Fibroblast of pulmonary artery (primary cell): ENCODE data around the gene RBP3.

Source experiments
- DNase-seq: peaks from one replicate; pipeline ENCODE4 v3.0.0-alpha.2; 2010; ENCODE audit warnings: low read depth
- H3K4me3 ChIP-seq: replicated peaks from 2 replicates; pipeline ENCODE4 v1.5.1; 2011; ENCODE audit warnings: low read depth, mild to moderate bottlenecking, control low read depth, low read length, moderate library complexity
- TF ChIP-seq, protein P1 (sequence below): IDR thresholded peaks from 2 replicates; pipeline ENCODE4 v1.5.1; 2011; ENCODE audit warnings: mild to moderate bottlenecking, control low read depth, low read length, inconsistent platforms; ENCODE audit errors: missing control alignments

RBP3 gene

DNA sequence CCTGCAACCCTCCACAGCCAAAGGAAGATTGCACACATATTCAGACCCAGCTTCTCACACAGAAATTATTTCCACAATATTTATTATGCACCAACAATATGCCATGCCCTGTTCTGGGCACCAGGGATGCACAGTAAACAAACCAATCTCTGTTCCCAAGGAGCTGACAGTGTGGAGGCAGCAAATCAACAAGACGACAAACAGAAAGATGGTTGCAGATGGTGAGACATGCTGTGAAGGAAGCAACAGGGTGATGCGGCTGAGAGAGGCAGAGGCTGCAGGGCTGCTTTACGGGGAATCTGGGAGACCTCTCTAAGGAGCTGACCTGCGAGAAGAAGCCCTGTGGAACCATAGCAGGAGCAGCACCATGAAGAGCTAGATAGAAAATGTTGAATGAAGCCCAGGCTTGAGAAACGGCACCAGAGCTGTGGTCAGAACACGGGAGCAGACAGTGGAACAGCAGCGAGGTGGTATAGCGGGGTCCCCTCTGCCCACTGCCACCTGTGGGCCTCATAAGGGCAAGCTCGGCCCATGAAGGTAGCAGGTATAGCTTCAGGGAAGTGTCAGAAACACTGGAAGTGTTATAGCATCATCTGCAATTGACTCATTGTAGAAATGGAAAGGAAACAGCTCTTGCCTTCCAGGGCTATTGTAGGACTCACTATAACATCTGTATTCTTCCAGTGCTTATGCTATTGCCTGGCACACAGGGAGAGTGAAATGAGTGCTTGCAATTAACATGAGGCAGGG, 17.4 kb downstream of the RBP3 start:
- TF ChIP-seq, protein P1, sequence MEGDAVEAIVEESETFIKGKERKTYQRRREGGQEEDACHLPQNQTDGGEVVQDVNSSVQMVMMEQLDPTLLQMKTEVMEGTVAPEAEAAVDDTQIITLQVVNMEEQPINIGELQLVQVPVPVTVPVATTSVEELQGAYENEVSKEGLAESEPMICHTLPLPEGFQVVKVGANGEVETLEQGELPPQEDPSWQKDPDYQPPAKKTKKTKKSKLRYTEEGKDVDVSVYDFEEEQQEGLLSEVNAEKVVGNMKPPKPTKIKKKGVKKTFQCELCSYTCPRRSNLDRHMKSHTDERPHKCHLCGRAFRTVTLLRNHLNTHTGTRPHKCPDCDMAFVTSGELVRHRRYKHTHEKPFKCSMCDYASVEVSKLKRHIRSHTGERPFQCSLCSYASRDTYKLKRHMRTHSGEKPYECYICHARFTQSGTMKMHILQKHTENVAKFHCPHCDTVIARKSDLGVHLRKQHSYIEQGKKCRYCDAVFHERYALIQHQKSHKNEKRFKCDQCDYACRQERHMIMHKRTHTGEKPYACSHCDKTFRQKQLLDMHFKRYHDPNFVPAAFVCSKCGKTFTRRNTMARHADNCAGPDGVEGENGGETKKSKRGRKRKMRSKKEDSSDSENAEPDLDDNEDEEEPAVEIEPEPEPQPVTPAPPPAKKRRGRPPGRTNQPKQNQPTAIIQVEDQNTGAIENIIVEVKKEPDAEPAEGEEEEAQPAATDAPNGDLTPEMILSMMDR: no peak
- no peak overlapping the region for H3K4me3 ChIP-seq
- DNase-seq: no peak

GRCh38 chr10:47366181-47366631, 18.0 kb downstream of the RBP3 start:
- TF ChIP-seq, protein P1: no peak
- H3K4me3 ChIP-seq: no peak overlapping the region
- DNase-seq: no peak

DNA sequence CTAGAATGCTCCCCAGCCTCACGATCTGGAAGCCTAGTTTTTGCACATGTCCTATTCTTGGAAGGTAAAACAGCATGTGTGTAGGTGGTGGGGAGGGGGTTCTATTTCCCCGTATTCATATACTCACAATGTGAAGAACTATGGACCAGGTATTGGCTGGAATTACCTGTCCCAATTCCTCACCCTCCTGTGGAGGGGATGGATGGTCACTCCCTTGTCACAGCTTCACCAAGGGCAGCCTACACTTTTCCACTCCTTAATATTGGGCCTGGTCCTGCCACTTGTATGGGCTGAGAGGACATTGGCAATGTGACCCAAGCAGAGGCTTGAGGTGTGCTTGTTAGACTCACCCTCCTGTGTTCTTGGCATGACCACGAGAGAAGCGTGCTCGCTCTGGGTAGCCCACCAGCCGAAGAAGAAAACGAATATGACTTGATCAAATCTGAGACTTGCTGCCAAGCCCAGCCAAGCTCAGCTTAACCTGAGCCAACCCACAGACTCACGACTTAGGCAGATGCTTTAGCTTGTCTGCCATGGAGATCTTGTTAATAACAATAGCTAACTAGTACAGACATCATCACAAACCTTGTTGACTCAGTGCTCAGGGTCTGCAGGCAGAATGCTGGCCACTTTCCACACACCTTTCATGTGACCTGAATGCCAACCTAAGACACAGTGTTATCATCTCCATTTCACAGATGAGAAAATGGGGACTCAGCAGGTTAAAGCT, 18.7 kb downstream of the RBP3 start:
- no peak for DNase-seq
- TF ChIP-seq, protein P1: no peak
- H3K4me3 ChIP-seq: no peak overlapping the region

DNA sequence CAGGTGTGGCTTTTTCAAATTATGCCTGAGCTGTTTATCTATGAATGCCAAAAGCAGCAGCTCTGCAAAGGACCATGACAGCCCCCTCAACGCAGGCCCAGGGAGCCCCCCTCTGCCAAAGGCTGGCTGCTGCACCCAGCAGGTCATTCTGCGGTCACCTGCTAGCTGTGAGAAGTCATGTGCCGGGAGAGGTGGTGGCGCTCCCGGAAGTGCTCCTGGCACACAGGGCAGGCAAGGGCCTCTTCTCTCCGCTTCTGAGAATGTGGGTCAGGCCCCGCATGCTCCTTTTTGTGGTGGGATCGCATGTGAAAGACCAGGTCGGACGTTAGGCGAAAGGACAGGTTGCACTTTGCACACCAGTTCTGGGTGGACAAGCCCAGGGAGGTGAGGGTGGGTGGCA, 19.5 kb downstream of the RBP3 start:
- TF ChIP-seq, protein P1: no peak
- DNase-seq: no peak
- no peak overlapping the region for H3K4me3 ChIP-seq

DNA sequence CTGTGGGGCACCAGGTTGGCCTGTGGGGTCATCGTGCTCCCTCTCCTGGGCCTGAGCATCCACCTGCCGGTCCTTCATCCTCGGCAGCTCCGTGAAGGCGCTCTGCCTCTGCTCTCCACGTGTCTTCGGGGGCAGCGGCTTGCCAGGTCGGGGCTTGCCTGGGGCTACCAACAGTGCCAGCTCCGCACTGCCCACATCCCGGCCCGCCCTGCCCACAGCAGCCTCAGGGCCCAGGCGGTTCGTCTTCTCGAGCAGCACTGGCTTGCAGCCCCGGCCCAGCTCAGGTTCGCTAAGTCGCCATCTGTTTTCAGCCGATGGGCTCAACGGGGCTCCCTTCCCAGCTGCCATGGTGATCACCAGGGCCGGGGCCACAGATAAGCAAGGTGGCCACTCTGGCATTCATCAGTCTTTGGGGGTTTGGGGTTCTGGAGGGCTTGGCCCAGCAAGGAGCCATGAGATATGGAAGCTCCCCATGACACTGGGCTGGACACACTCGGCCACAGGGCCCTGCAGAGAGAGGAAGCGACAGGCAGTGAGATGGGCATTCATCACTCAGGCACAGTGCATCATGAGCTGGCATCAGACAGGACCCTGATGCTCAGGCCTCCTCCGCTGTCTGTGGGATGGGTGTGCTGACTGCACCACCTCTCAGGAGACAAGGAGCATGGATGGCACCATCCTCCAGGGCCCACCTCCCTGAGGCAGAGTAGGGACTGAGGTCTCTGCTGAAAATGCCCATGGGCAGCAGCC, 20.4 kb downstream of the RBP3 start:
- no peak for DNase-seq
- TF ChIP-seq, protein P1: no peak
- no peak overlapping the region for H3K4me3 ChIP-seq

GRCh38 chr10:47369251-47369894, 21.2 kb downstream of the RBP3 start:
- H3K4me3 ChIP-seq: no peak overlapping the region
- no peak for DNase-seq
- TF ChIP-seq, protein P1: no peak
